ENCODE measurements around the gene WDR87. TPM values are rescaled to one million over a fixed set of nuclear protein-coding genes. Genes with fewer than 3 reads are reported as not detected.

The WDR87 gene
- total RNA-seq, 1 experiment from 2014 or later: not detected

DNA sequence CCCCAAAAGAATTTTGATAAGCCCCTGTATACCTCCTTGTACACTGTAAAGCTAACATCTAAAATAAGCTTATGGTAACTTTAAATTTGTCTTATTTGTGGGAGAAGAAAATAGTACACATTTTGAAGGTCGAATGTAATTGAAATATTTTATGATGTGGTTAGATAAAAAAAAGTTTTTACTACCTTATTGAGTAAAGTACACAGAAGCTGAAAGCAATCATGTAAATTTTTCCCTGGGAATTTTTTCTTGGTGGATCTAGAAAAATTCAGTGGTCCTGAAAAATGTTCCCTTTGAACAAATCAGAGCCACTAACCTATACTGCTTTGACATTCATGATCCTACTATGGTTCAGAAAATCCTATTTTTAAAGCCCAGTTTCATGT, 47.5 kb upstream of the WDR87 start:
- ChIA-PET CTCF (no interaction called here), POLR2A (no interaction called here)
- Mint-ChIP-seq H3K4me3 (ENCODE audit: unreplicated experiment) (no peak overlapping the region), H3K36me3 (ENCODE audit: insufficient read depth, unreplicated experiment) (peaks cover 55% of the 10 kb centered on the region), H3K27me3 (ENCODE audit: insufficient read depth, unreplicated experiment) (no peaks in the 10 kb centered on the region), H3K27ac (ENCODE audit: unreplicated experiment) (peak overlapping the region; percentile 77), H3K4me1 (ENCODE audit: low read depth, unreplicated experiment) (peaks cover 28% of the 10 kb centered on the region), H3K9me3 (ENCODE audit: unreplicated experiment) (no peaks in the 10 kb centered on the region)
- no peaks in the 10 kb centered on the region; the same call in 1 of the 2 replicates for H3K36me3 ChIP-seq (ENCODE audit: control insufficient read depth, insufficient read depth, low read length)
- H3K27me3 ChIP-seq (replicated peaks; ENCODE audit: control insufficient read depth, insufficient read depth, low read length): no peaks in the 10 kb centered on the region
- intact Hi-C loops (cut with micrococcal nuclease; ENCODE audit: unreplicated experiment): no loop called here
- no peaks in the 10 kb centered on the region; the same call in 1 of the 2 replicates for H3K9me3 ChIP-seq
- peaks cover 42% of the 10 kb centered on the region for H3K4me1 ChIP-seq
- no TSS peak for BruUV-seq (replicated peaks)
- TF ChIP-seq, protein P1, sequence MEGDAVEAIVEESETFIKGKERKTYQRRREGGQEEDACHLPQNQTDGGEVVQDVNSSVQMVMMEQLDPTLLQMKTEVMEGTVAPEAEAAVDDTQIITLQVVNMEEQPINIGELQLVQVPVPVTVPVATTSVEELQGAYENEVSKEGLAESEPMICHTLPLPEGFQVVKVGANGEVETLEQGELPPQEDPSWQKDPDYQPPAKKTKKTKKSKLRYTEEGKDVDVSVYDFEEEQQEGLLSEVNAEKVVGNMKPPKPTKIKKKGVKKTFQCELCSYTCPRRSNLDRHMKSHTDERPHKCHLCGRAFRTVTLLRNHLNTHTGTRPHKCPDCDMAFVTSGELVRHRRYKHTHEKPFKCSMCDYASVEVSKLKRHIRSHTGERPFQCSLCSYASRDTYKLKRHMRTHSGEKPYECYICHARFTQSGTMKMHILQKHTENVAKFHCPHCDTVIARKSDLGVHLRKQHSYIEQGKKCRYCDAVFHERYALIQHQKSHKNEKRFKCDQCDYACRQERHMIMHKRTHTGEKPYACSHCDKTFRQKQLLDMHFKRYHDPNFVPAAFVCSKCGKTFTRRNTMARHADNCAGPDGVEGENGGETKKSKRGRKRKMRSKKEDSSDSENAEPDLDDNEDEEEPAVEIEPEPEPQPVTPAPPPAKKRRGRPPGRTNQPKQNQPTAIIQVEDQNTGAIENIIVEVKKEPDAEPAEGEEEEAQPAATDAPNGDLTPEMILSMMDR (IDR thresholded peaks at IDR 0.05; ENCODE audit: insufficient read depth in 1 of 2, low read depth in 1 of 2, low read length in 1 of 2, severe bottlenecking in 1 of 2, unreplicated experiment in 1 of 2): no peak
- no peak overlapping the region for H3K4me3 ChIP-seq (ENCODE audit: low read depth, low read length)
- no peak for DNase-seq

DNA sequence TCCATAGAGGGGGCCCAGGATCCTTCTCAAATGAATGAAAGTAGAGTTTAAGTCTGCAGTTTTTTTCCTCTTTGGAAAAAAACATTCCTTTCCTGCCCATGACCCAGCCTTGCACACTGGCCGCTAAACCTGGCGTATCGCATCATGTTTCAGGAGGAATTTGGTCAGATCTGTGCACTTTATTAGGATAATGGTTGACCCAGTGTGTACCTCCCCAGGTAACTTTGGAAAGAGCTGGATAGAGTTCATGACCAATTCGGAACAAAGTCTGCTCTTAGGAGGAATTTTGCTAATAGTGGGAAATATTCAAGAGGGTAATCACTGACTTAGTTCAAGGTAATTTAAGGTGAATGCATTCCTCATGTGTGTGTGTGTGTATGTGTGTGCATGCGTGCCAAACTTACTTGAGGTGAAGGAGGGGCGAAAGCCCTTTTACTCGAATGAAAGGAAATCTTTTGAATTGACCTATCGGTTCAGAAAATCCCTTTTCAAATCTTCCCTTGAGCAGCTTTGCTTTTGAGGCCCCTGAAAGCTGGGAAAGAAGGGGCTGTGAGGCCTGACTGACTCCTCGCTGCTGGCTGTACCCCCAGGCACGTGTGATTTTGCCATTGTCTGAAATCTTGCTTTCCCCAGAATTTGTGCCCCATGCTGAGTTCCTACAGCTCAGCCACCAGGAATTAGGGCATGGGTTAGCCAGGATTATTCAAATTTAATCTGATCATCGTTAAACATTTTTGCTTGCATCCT, 47.0 kb upstream of the WDR87 start:
- Mint-ChIP-seq H3K9me3 (ENCODE audit: unreplicated experiment) (no peaks in the 10 kb centered on the region), H3K4me3 (ENCODE audit: unreplicated experiment) (no peak overlapping the region), H3K36me3 (ENCODE audit: insufficient read depth, unreplicated experiment) (peaks cover 55% of the 10 kb centered on the region), H3K27me3 (ENCODE audit: insufficient read depth, unreplicated experiment) (no peaks in the 10 kb centered on the region), H3K4me1 (ENCODE audit: low read depth, unreplicated experiment) (peaks cover 34% of the 10 kb centered on the region), H3K27ac (ENCODE audit: unreplicated experiment) (peak overlapping the region; percentile 77)
- Histone ChIP-seq H3K4me3 (ENCODE audit: low read depth, low read length) (no peak overlapping the region), H3K4me1 (peaks cover 42% of the 10 kb centered on the region), H3K9me3 (no peaks in the 10 kb centered on the region; the same call in 1 of the 2 replicates), H3K27me3 (replicated peaks; ENCODE audit: control insufficient read depth, insufficient read depth, low read length) (no peaks in the 10 kb centered on the region), H3K36me3 (ENCODE audit: control insufficient read depth, insufficient read depth, low read length) (no peaks in the 10 kb centered on the region; the same call in none of the 2 replicates)
- no peak for DNase-seq
- intact Hi-C loops (cut with micrococcal nuclease; ENCODE audit: unreplicated experiment): no loop called here
- BruUV-seq (replicated peaks): no TSS peak
- TF ChIP-seq, protein P1 (IDR thresholded peaks at IDR 0.05; ENCODE audit: insufficient read depth in 1 of 2, low read depth in 1 of 2, low read length in 1 of 2, severe bottlenecking in 1 of 2, unreplicated experiment in 1 of 2): no peak
- POLR2A ChIA-PET: interaction anchor here (0.5 kb wide), 1 partner anchor 22 kb away, joined by 3 read pairs; no protein-coding TSS in a partner anchor
- CTCF ChIA-PET: interaction anchor here (0.6 to 0.8 kb wide), 2 partner anchors 21 to 47 kb away, joined by 3 to 4 read pairs; partner anchors contain the start of gene WDR87

DNA sequence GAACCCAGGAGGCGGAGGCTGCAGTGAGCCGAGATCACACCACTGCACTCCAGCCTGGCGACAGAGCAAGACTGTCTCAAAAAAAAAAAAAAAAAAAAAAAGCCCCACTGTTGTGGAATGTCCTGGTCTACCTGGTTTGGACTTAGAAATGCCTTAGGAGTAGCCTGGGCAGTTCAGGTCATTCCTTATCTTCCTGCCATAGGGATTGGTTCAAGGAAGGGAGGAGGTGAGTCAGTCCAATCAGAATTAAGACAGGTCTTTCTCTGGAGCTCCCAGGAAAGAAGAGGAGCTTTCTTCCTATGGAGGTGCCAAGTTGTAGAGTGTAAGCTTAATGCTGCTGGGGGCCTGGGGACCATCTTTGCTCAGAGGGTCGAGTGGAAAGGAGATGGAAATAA, 45.4 kb upstream of the WDR87 start:
- peak overlapping the region; percentile 89 for H3K27ac Mint-ChIP-seq (ENCODE audit: unreplicated experiment)

More for the DNA sequence above, 45.4 kb upstream of the WDR87 start:
- DNase-seq: peak; percentile 69 to 79
- H3K9me3 Mint-ChIP-seq (ENCODE audit: unreplicated experiment): no peaks in the 10 kb centered on the region
- TF ChIP-seq, protein P1 (IDR thresholded peaks at IDR 0.05; ENCODE audit: insufficient read depth in 1 of 2, low read depth in 1 of 2, low read length in 1 of 2, severe bottlenecking in 1 of 2, unreplicated experiment in 1 of 2): no peak
- H3K27me3 Mint-ChIP-seq (ENCODE audit: insufficient read depth, unreplicated experiment): no peaks in the 10 kb centered on the region
- H3K4me1 Mint-ChIP-seq (ENCODE audit: low read depth, unreplicated experiment): peaks cover 45% of the 10 kb centered on the region
- Histone ChIP-seq H3K36me3 (ENCODE audit: control insufficient read depth, insufficient read depth, low read length) (peaks cover 2% of the 10 kb centered on the region), H3K4me1 (peaks cover 42% of the 10 kb centered on the region), H3K9me3 (no peaks in the 10 kb centered on the region), H3K4me3 (ENCODE audit: low read depth, low read length) (no peak overlapping the region), H3K27me3 (replicated peaks; ENCODE audit: control insufficient read depth, insufficient read depth, low read length) (no peaks in the 10 kb centered on the region)
- peaks cover 67% of the 10 kb centered on the region for H3K36me3 Mint-ChIP-seq (ENCODE audit: insufficient read depth, unreplicated experiment)
- H3K4me3 Mint-ChIP-seq (ENCODE audit: unreplicated experiment): peak overlapping the region; percentile 25
- intact Hi-C loops (cut with micrococcal nuclease; ENCODE audit: unreplicated experiment): loop anchor here (1.0 kb wide), 1 partner anchor 9 kb away; no protein-coding TSS in a partner anchor
- ChIA-PET POLR2A (interaction anchor here (0.6 to 1.3 kb wide), 3 partner anchors 20 to 46 kb away, joined by 3 to 7 read pairs (median 3); partner anchors contain the start of gene WDR87), CTCF (interaction anchor here (1.0 kb wide), 1 partner anchor 40 kb away, joined by 3 read pairs; no protein-coding TSS in a partner anchor)
- TSS peak; percentile 26 for BruUV-seq (replicated peaks)
